Peyer's patch (tissue), 4 donors: ENCODE measurements around the gene MAML3. TPM values are rescaled to one million over a fixed set of nuclear protein-coding genes. Genes with fewer than 3 reads are reported as not detected.

Experiments used
- DNase-seq, 3 donors: peaks; one replicate each; pipeline ENCODE4 v3.0.0-alpha.2; 2017 to 2019
- H3K27ac ChIP-seq, 4 donors: fragments of 200-600 bp; sonication (generic); one replicate each; pipeline ENCODE4 v1.5.1; 2016 to 2019
- H3K27me3 ChIP-seq, 2 donors: fragments of 200-600 bp; sonication (generic); one replicate each; pipeline ENCODE4 v1.5.1; 2019
- H3K36me3 ChIP-seq, 3 donors: fragments of 200-600 bp; sonication (generic); one replicate each; pipeline ENCODE4 v1.5.1; 2016 to 2019
- H3K4me1 ChIP-seq, 4 donors: fragments of 200-600 bp; sonication (generic); one replicate each; pipeline ENCODE4 v1.5.1; 2016 to 2019
- H3K4me3 ChIP-seq, 4 donors: fragments of 200-600 bp; sonication (generic); 1 replicate in 3 of 4; 2 replicates in 1 of 4; pipeline ENCODE4 v1.5.1; 2016 to 2019; ENCODE audit warnings: mild to moderate bottlenecking in 1 of 4
- H3K9me3 ChIP-seq, 4 donors: fragments of 200-600 bp; sonication (generic); one replicate each; pipeline ENCODE4 v1.5.1; 2016 to 2019; ENCODE audit warnings: mild to moderate bottlenecking in 1 of 4
- POLR2A ChIP-seq, 2 donors: fragments of 450-650 bp; IDR thresholded peaks; one replicate each; pipeline ENCODE4 v1.5.1; 2017; ENCODE audit warnings: antibody characterized with exemption in 2 of 2, mild to moderate bottlenecking in 2 of 2, moderate library complexity in 2 of 2
- total RNA-seq, 4 donors: library from RNA; depleted of rRNA; stranded (reverse); fragments of >200 nt; gene quantifications; one replicate each; pipeline ENCODE4 v1.1.0, GENCODE V29; 2016
- TF ChIP-seq, protein P1 (sequence below), 6 experiments: fragments of 450-650 bp in 4 of 6; fragments of 200-600 bp in 2 of 6; sonication (generic) in 1 of 6; IDR thresholded peaks; one replicate each; pipeline ENCODE4 v1.5.1; 2017 to 2019; ENCODE audit warnings: antibody characterized with exemption in 6 of 6, mild to moderate bottlenecking in 3 of 6, moderate library complexity in 1 of 6

The MAML3 gene
- total RNA-seq, 4 donors from 2014 or later: 6.5 to 44.6 (median 22.1) TPM

DNA sequence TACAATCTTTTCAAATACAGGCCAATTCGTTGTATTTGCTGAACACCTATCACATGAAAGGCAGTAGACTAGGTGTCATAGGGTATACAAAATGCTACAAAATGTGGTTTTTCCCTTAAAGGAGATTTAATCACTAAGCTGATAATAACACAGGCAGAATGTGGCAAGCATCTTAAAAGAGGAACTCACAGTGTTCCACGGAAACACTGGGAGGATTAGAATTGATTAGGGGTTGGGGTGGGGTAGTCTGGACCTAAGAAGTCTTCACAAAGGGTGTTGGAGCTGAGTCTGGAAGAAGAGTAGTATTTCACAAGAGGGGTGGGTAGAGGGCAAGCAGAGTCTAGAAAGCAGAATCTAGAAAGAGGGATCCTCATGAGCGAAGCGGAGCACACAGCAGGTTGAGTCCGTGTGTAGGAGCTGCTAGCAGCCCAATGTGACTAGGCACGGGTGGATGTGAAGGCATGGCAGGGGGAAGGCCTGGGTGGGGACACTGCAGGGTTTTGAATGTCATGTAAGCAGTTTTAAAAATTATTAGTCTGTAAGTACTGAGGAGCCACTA lies 364.8 kb downstream of the MAML3 start:
- Histone ChIP-seq H3K4me3 (no peak overlapping the region), H3K9me3 (no peaks in the 10 kb centered on the region)
- no peak for DNase-seq

DNA sequence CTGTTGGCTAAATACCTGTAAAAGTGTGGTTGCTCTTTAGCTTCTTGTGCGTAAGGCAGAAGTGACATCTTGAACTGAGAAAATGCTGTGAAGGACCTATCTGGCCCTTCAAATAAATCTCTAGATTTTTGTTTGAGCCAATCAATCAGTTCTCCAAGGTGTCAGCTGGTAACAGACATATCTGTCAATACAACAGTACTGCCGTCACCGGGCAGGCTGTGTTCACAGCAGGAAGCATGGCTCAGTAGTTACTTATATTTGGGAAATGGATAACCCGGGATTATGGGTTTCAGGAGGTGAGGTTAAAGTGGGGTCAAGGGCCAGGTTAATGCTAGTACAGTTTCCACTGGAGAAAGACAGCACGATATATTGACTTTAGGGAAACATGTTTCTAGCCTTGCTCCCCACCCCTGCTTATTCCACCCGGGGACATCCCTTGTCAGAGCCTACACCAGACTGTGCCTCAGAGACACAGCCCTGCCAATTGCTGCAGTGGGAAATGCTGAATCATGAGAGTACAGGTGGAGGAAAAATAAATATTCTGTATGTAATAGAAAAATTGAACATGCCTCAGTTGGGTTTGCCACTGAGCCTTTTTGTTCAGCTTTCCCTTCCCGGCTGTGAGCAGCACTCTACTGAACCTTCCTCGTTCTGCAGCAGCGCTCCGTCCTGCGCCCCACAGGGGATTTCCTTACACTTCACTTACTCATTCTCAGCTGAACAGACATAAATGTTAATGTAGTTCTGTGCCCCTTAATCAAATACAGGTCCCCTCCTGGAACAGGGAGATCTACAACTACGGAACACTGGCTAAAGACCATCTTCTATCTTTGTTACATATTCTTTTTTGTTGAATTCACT lies 367.3 kb downstream of the MAML3 start:
- no peaks in the 10 kb centered on the region for H3K9me3 ChIP-seq
- no peak overlapping the region for H3K27ac ChIP-seq
- no peaks in the 10 kb centered on the region for H3K36me3 ChIP-seq
- no peak overlapping the region for H3K4me3 ChIP-seq
- no peaks in the 10 kb centered on the region for H3K27me3 ChIP-seq
- DNase-seq: no peak
- TF ChIP-seq, protein P1, sequence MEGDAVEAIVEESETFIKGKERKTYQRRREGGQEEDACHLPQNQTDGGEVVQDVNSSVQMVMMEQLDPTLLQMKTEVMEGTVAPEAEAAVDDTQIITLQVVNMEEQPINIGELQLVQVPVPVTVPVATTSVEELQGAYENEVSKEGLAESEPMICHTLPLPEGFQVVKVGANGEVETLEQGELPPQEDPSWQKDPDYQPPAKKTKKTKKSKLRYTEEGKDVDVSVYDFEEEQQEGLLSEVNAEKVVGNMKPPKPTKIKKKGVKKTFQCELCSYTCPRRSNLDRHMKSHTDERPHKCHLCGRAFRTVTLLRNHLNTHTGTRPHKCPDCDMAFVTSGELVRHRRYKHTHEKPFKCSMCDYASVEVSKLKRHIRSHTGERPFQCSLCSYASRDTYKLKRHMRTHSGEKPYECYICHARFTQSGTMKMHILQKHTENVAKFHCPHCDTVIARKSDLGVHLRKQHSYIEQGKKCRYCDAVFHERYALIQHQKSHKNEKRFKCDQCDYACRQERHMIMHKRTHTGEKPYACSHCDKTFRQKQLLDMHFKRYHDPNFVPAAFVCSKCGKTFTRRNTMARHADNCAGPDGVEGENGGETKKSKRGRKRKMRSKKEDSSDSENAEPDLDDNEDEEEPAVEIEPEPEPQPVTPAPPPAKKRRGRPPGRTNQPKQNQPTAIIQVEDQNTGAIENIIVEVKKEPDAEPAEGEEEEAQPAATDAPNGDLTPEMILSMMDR (IDR thresholded peaks at IDR 0.05): no peak
- TF ChIP-seq POLR2A (IDR thresholded peaks at IDR 0.05): no peak
- no peaks in the 10 kb centered on the region for H3K4me1 ChIP-seq

More for the DNA sequence above, 364.8 kb downstream of the MAML3 start:
- Histone ChIP-seq H3K27me3 (no peaks in the 10 kb centered on the region), H3K4me1 (no peaks in the 10 kb centered on the region), H3K27ac (no peak overlapping the region), H3K36me3 (no peaks in the 10 kb centered on the region)
- TF ChIP-seq, protein P1 (IDR thresholded peaks at IDR 0.05): no peak
- no peak for TF ChIP-seq POLR2A (IDR thresholded peaks at IDR 0.05)

DNA sequence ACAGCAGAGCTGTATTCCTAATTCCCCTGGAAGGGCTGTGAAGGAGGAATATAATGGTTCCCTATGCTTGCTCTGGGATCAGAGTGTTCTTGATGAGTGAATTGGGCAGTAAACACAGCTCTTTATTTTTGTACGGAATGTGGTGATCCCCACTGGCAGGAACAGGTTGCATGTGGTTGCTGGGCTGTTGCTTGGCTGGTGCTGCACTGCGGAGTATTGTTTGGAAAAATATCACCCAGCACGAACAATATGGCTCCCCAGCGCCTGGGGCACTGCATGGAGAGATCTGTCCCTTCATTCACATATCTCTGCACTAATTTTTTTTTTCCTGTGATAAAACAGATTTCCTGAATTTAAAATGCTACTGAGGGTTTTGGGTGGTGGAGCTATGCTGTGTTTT lies 368.6 kb downstream of the MAML3 start:
- H3K4me3 ChIP-seq: no peak overlapping the region
- TF ChIP-seq, protein P1 (IDR thresholded peaks at IDR 0.05): no peak
- TF ChIP-seq POLR2A (IDR thresholded peaks at IDR 0.05): no peak
- DNase-seq: no peak
- no peaks in the 10 kb centered on the region for H3K9me3 ChIP-seq
- H3K36me3 ChIP-seq: no peaks in the 10 kb centered on the region
- no peaks in the 10 kb centered on the region for H3K27me3 ChIP-seq
- no peak overlapping the region for H3K27ac ChIP-seq
- no peaks in the 10 kb centered on the region for H3K4me1 ChIP-seq

DNA sequence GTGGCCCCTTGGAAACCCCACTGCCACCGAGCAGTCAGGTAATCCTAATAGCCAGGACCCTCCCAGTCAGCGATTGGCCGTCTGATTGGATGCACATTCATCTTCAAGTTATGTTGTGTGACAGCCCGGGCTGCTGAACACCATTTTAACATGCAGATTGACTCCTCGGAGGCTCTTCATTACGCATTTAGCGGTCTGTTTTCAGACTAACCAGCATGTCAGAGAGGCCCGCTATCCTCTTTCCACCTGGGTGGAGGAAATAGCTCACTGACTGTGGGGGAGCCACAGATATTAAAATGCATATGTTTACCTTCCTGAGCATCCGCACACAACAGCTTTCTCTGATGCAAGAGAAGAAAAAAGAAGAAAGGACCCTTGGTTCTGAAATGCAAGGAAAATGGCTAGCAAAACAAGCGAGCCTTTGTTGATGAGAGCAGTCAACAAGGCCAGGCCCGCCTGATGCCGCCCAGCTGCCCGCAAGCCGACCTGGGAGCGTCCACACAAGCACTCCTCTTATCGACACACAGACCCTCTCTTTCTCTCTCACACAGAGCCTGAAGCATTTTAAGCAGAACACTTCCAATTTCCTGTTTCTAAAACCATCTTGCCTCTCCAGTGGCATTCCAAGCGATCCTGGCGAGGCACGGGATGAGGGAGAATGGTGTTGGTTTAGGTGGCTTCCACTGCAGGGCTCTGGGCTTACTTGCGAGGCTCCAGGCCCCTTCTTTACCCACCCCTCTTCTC lies 370.1 kb downstream of the MAML3 start:
- Histone ChIP-seq H3K4me1 (no peaks in the 10 kb centered on the region), H3K27me3 (no peaks in the 10 kb centered on the region), H3K4me3 (no peak overlapping the region), H3K36me3 (no peaks in the 10 kb centered on the region), H3K9me3 (no peaks in the 10 kb centered on the region), H3K27ac (no peak overlapping the region)
- TF ChIP-seq, protein P1 (IDR thresholded peaks at IDR 0.05): no peak
- TF ChIP-seq POLR2A (IDR thresholded peaks at IDR 0.05): no peak
- DNase-seq: no peak

DNA sequence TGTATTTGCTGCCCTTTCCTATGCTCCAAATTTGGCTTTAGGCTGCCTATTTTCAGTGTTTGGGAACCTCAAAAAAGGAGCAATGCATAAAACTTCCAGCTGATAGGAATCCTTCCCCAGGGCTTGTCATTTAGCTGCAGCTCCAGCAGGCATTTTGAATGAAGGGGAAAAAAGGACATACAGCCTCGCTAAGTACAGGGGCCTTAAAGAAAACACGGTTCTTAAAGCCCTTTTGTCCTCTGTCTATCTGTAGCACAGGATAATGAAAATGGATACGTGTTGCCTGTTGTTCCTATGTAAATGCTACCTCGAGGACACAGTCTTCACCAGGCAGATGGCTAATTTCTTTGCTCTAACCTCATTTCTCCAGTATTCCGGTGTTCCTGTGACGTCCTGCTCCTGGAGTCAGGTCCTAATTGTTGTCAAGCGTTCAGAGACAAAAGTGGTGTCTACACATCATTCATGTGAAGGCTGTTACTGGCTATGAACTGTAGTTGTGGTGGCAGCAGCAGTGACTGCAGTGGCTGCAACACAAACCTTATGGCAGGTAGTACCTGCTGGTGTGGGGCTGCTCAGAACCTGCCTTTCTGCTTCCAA lies 371.0 kb downstream of the MAML3 start:
- Histone ChIP-seq H3K4me1 (no peaks in the 10 kb centered on the region), H3K4me3 (no peak overlapping the region), H3K27ac (no peak overlapping the region), H3K27me3 (no peaks in the 10 kb centered on the region), H3K36me3 (no peaks in the 10 kb centered on the region), H3K9me3 (no peaks in the 10 kb centered on the region)
- DNase-seq: no peak
- TF ChIP-seq POLR2A (IDR thresholded peaks at IDR 0.05): no peak
- TF ChIP-seq, protein P1 (IDR thresholded peaks at IDR 0.05): no peak
